Measurements from ENCODE around the gene YARS2. TPM values are rescaled to one million over a fixed set of nuclear protein-coding genes. Genes with fewer than 3 reads are reported as not detected.

The YARS2 gene
- total RNA-seq, 1 experiment from 2014 or later: 41.4 TPM

GRCh38 chr12:32794281-32794680, 38.6 kb upstream of the YARS2 start:
- TF ChIP-seq CTCF (conservative IDR thresholded peaks at IDR 0.05): no peak

More at GRCh38 chr12:32794281-32794680, 38.6 kb upstream of the YARS2 start:
- no peaks in the 10 kb centered on the region for H3K9me3 ChIP-seq (ENCODE audit: control insufficient read depth, low read depth, low read length)
- no peak overlapping the region for H3K14ac ChIP-seq (ENCODE audit: insufficient read depth, low read length)
- Mint-ChIP-seq H3K27ac (no peak overlapping the region), H3K4me1 (no peaks in the 10 kb centered on the region), H3K4me3 (no peak overlapping the region), H3K9me3 (no peaks in the 10 kb centered on the region), H3K27me3 (ENCODE audit: low read depth) (no peaks in the 10 kb centered on the region), H3K36me3 (ENCODE audit: insufficient read depth in 1 of 3, low read depth in 3 of 3) (peaks cover 0 to 28% (median 7%) of the 10 kb centered on the region in 3 experiments; a peak in 6 of 7 replicates)
- no peak overlapping the region for H3K4me2 ChIP-seq (ENCODE audit: insufficient read depth, insufficient read length, low read length)
- H2AFZ ChIP-seq (ENCODE audit: low read length): no peak overlapping the region
- H2BK12ac ChIP-seq (ENCODE audit: insufficient read length, low read depth, low read length): no peak overlapping the region
- no peak overlapping the region for H2BK15ac ChIP-seq (ENCODE audit: low read depth, low read length)
- no peak overlapping the region for H3K23ac ChIP-seq (ENCODE audit: insufficient read length, low read depth, low read length)
- H3K9ac ChIP-seq (ENCODE audit: extremely low read depth, insufficient read length, low read length): no peak overlapping the region
- H3K79me1 ChIP-seq (ENCODE audit: insufficient read depth, low read depth, low read length, poor library complexity, severe bottlenecking): no peaks in the 10 kb centered on the region
- no peak overlapping the region for H4K8ac ChIP-seq (replicated peaks; ENCODE audit: insufficient read length, low read depth, low read length)
- no peak overlapping the region for H2AK5ac ChIP-seq (ENCODE audit: insufficient read length, low read length)
- no peak overlapping the region for H3K4ac ChIP-seq (ENCODE audit: low read depth, low read length)
- no peak overlapping the region for H4K91ac ChIP-seq (ENCODE audit: insufficient read length, low read depth, low read length)
- no peak overlapping the region for H4K5ac ChIP-seq (ENCODE audit: insufficient read length, low read depth, low read length)
- no peaks in the 10 kb centered on the region; the same call in 1 of the 2 replicates for H3K27me3 ChIP-seq (ENCODE audit: insufficient read depth, low read length)
- no peak overlapping the region for H3T11ph ChIP-seq (ENCODE audit: low read length)
- no peak overlapping the region for H3K18ac ChIP-seq (ENCODE audit: insufficient read length, low read depth, low read length)
- WGBS (ENCODE audit: extremely low coverage, insufficient read length, low lambda C conversion rate): no CpG with 5 or more reads among the region's 4 CpGs
- no peak overlapping the region for H3K56ac ChIP-seq (ENCODE audit: insufficient read length, low read depth, low read length)
- H2BK5ac ChIP-seq (ENCODE audit: insufficient read length, low read length): no peak overlapping the region
- no peak for DNase-seq
- H2BK120ac ChIP-seq (ENCODE audit: low read depth, low read length, poor library complexity, severe bottlenecking): no peak overlapping the region
- no peak overlapping the region for H3K27ac ChIP-seq (ENCODE audit: insufficient read length, low read depth, low read length)
- no peaks in the 10 kb centered on the region for H3K79me2 ChIP-seq (ENCODE audit: insufficient read depth, low read length)
- H3K4me1 ChIP-seq (ENCODE audit: insufficient read depth, low read length): no peaks in the 10 kb centered on the region
- H2BK20ac ChIP-seq (ENCODE audit: low read depth, low read length, poor library complexity, severe bottlenecking): no peak overlapping the region
- no peaks in the 10 kb centered on the region for H3K23me2 ChIP-seq (ENCODE audit: insufficient read length, low read depth, low read length, poor library complexity, severe bottlenecking)
- H4K20me1 ChIP-seq (ENCODE audit: control insufficient read depth, insufficient read depth, insufficient read length): no peaks in the 10 kb centered on the region
